ENCODE results near the gene ATG4A. TPM values are rescaled to one million over a fixed set of nuclear protein-coding genes. Genes with fewer than 3 reads are reported as not detected.

ATG4A gene
- total RNA-seq, 1 donor from 2014 or later: 17.4 TPM

DNA sequence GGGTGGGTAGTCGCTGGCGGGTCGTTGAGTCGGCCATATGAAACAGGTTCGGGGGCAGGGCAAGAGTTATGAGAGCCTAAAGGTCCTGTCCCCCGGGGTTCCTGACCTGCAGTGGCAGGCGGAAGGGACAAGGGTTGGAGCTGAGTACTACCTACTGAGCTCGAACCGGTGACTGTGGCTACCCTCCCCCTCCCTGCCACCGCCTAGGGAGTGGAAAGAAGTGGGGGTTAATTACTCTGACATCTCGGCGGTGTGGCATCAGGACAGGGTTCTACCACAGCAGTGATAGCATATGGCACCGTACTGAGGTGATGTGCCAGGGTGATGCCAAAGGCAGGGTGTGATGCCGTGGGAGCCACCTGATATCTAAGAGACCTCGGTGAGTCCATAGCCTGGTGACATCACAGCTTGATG, 307 bp downstream of the ATG4A start:
- intact Hi-C loops (cut with DNase I): no loop called here
- H3K27me3 ChIP-seq (ENCODE audit: low read depth): no peaks in the 10 kb centered on the region
- H3K4me3 ChIP-seq: peak overlapping the region; percentile 70
- H3K9me3 ChIP-seq: no peaks in the 10 kb centered on the region
- ATAC-seq: peak; percentile 60 to 65
- peak overlapping the region; percentile 85 for H3K27ac ChIP-seq
- TF ChIP-seq, protein P1, sequence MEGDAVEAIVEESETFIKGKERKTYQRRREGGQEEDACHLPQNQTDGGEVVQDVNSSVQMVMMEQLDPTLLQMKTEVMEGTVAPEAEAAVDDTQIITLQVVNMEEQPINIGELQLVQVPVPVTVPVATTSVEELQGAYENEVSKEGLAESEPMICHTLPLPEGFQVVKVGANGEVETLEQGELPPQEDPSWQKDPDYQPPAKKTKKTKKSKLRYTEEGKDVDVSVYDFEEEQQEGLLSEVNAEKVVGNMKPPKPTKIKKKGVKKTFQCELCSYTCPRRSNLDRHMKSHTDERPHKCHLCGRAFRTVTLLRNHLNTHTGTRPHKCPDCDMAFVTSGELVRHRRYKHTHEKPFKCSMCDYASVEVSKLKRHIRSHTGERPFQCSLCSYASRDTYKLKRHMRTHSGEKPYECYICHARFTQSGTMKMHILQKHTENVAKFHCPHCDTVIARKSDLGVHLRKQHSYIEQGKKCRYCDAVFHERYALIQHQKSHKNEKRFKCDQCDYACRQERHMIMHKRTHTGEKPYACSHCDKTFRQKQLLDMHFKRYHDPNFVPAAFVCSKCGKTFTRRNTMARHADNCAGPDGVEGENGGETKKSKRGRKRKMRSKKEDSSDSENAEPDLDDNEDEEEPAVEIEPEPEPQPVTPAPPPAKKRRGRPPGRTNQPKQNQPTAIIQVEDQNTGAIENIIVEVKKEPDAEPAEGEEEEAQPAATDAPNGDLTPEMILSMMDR (IDR thresholded peaks at IDR 0.05): no peak
- H3K36me3 ChIP-seq: peaks cover 11% of the 10 kb centered on the region
- H3K4me1 ChIP-seq: peaks cover 13% of the 10 kb centered on the region
- DNase-seq: no peak

DNA sequence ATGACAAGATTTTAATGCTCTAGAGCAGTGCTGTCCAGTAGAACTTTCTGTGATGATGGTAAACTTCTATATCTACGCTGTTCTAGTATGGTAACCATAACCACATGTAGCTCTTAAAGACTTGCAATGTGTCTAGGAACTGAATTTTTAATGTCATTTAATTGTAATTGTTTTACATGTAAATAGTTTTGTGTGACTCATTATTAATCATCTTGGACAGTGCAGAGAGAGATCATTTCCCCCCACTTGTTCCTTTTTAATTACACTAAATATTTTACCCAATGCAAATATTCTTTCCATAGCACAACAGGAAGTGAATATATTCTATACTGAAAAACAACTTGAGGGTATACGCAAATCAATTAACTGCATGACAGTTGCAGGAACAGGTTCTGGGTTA, 5.8 kb downstream of the ATG4A start:
- H3K4me3 ChIP-seq: no peak overlapping the region
- no peaks in the 10 kb centered on the region for H3K27me3 ChIP-seq (ENCODE audit: low read depth)
- no peaks in the 10 kb centered on the region for H3K9me3 ChIP-seq
- TF ChIP-seq, protein P1 (IDR thresholded peaks at IDR 0.05): no peak
- intact Hi-C loops (cut with DNase I): no loop called here
- no peak overlapping the region for H3K27ac ChIP-seq
- H3K36me3 ChIP-seq: no peaks in the 10 kb centered on the region
- ATAC-seq (no peak), DNase-seq (no peak)
- no peaks in the 10 kb centered on the region for H3K4me1 ChIP-seq

DNA sequence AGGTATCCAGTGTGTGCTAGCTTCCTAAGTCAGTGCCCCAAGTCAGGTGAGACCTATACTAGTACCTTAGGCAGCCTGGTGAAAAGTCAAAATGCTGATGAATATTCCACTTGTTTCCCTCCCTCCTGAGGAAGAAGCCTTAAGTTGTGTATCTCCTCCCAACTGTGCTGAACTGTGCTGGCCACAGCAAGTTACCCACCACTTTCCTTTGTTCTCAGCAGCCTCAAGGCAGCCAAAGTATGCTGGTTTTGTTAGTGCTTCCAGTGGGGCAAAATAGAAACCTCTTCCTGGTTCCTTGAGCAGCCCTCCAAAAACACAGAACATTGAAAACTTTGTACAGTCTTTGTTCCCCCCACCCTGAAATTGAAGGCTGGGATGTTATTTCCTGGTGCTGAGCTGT, 13.9 kb downstream of the ATG4A start:
- H3K4me3 ChIP-seq: no peak overlapping the region
- no peaks in the 10 kb centered on the region for H3K4me1 ChIP-seq

DNA sequence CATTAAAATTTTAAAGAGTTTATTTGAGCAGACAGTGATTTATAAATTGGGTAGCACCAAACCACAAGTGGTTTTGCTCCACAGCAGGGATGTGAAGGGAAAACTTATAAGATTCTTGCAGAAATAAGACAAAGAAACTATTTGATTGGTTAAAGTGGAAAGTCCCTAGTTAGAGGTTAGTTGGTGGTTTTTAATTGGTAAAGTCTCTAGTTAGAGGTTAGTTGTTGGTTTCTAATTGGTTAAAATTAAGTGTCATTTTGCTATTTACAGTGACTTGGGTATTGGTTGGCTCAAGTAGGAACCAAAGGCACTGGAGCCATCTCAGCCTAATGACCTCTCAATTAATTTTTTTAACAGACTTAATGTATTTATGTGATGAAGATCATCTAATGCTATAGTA, 23.0 kb downstream of the ATG4A start:
- TF ChIP-seq, protein P1 (IDR thresholded peaks at IDR 0.05): no peak
- Histone ChIP-seq H3K36me3 (no peaks in the 10 kb centered on the region), H3K4me1 (no peaks in the 10 kb centered on the region), H3K9me3 (no peaks in the 10 kb centered on the region), H3K27me3 (ENCODE audit: low read depth) (no peaks in the 10 kb centered on the region), H3K27ac (no peak overlapping the region), H3K4me3 (no peak overlapping the region)
- DNase-seq (no peak), ATAC-seq (no peak)
- intact Hi-C loops (cut with DNase I): no loop called here

More for the DNA sequence above, 13.9 kb downstream of the ATG4A start:
- Histone ChIP-seq H3K36me3 (no peaks in the 10 kb centered on the region), H3K27ac (no peak overlapping the region), H3K27me3 (ENCODE audit: low read depth) (no peaks in the 10 kb centered on the region), H3K9me3 (no peaks in the 10 kb centered on the region)
- intact Hi-C loops (cut with DNase I): no loop called here
- TF ChIP-seq, protein P1 (IDR thresholded peaks at IDR 0.05): no peak
- ATAC-seq (no peak), DNase-seq (no peak)

DNA sequence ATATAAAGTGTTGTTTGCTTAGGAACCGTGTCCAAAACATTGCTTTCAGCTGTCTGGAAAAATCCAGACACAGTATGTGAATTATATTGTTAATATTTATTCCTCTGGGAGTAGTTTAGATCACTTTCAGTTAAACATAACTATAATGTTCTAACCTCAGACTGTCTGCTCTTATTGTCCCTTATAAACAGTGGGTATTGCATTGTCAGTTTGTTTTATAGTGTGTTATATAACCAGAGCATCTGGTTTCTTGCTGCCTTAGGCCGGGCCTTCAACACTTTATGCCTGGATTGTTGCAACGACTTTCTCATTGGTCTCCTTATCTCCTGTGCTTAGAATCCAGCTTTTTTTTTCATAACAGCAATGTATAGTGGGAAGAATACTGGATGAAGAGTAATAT, 26.4 kb downstream of the ATG4A start:
- Histone ChIP-seq H3K36me3 (no peaks in the 10 kb centered on the region), H3K4me3 (no peak overlapping the region), H3K4me1 (peaks cover 4% of the 10 kb centered on the region), H3K27me3 (ENCODE audit: low read depth) (no peaks in the 10 kb centered on the region), H3K27ac (no peak overlapping the region), H3K9me3 (no peaks in the 10 kb centered on the region)
- no peak for DNase-seq
- intact Hi-C loops (cut with DNase I): no loop called here
- ATAC-seq: no peak
- TF ChIP-seq, protein P1 (IDR thresholded peaks at IDR 0.05): no peak

DNA sequence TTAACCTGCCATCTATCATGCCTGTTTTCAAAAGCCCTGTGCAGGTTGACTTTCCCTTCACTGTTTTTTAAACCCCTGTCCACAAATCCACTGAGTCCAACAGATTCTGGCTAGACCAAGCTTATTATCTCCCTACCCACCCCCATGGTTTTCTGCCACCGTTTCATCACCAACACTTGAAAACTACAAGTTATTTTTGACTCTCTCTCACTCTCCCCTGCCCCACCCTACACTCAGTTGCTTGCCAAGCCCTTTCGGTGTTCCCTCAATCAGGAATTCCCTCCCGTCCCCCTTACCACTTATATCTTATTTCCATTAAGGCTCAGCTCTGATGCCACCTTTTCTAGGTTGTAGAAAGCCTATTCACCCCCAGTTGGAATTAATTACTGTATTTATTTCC, 29.7 kb downstream of the ATG4A start:
- no peak for ATAC-seq
- DNase-seq: no peak
- Histone ChIP-seq H3K27me3 (ENCODE audit: low read depth) (no peaks in the 10 kb centered on the region), H3K27ac (no peak overlapping the region), H3K4me3 (no peak overlapping the region), H3K4me1 (peaks cover 4% of the 10 kb centered on the region), H3K36me3 (no peaks in the 10 kb centered on the region), H3K9me3 (no peaks in the 10 kb centered on the region)
- intact Hi-C loops (cut with DNase I): no loop called here
- TF ChIP-seq, protein P1 (IDR thresholded peaks at IDR 0.05): no peak
